NCI-H1105 treated with DMSO at 0.1 percent for 48 hours (cell line): ENCODE data around the gene TWIST1.

Experiments used
- DNase-seq: peaks from one replicate; lab custom pipeline; 2025; lab: John Stamatoyannopoulos, UW

Gene TWIST1

DNA sequence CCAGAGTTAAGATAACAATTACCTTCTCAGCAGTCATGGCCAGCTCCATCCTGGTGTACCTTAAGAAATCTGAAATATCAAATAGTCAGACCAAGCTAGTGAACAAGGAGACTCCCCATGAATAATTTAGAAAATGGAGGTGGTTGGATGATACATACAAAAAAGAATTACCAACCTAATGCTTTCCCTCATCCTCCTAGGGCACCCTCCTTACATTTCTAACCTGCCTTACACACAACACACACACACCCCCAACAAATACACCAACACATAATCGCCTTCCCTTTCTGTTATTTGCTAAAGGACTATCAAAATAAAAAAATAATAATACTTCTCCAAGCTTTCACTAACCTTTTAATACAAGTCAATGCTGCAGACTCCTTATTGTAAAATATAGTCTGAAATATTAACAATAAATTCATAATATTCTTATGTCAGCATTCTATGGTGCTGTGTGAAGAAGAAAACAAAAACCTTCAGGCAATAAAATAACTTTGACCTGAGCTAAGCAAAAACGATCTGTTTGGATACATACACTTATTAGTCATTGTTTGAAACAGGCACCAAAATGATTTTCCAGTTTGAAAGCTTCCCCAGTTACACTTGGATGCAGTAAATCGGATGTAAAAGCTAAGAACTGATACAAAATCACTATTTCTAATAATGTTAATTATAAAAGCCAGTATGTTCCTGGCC, 3.4 kb downstream of the TWIST1 start:
- DNase-seq = no peak

DNA sequence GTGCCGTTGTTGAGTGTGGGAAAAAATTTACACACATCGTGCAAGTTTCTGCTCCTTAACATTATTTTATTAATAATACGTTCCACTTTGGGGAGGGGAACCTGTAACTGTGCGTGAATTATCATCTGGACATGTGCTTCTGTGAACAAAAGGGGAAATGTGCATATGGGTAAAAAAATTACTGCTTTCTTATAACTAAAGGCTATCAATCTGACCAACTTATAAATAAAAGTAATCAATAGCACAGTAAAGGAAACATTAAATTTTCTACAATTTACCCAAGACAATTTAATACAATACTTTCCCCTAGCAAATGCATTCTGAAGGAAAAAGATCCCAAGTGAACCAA, 4.5 kb downstream of the TWIST1 start:
- no peak for DNase-seq

DNA sequence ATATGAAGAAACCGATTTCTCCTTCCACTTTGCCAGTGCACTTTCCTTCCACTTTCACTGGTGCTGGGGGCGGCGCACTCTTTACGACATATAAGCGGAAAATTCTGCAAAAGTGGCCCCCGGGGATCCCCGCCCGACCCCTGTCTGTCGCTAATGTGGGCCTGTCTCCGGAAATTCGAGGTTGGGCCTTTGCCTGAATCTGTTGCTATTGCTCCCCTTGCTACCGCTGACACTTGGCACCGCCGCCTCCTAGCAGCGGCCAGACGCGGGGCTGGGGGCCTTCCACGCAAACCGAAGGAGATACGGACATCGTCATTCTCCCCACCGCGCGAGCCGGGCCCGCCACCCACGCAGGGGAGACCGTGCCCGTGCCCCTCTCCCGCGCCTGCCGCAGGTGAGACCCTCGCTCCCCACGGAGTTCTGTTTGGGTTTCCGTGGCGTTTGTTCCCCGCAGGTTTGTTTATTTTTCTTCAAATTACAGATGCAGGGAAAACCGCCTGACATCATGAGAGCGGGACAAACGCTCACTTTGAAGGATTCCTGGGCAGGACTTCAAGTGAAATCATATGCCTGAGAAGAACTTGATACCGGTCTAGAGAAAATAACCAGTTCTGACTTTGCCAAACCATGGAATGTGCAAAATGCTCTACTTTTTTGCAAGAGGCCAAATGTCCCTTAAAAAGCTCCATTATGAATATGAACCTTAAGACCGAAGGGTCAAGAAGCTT, 5.0 kb downstream of the TWIST1 start:
- no peak for DNase-seq

DNA sequence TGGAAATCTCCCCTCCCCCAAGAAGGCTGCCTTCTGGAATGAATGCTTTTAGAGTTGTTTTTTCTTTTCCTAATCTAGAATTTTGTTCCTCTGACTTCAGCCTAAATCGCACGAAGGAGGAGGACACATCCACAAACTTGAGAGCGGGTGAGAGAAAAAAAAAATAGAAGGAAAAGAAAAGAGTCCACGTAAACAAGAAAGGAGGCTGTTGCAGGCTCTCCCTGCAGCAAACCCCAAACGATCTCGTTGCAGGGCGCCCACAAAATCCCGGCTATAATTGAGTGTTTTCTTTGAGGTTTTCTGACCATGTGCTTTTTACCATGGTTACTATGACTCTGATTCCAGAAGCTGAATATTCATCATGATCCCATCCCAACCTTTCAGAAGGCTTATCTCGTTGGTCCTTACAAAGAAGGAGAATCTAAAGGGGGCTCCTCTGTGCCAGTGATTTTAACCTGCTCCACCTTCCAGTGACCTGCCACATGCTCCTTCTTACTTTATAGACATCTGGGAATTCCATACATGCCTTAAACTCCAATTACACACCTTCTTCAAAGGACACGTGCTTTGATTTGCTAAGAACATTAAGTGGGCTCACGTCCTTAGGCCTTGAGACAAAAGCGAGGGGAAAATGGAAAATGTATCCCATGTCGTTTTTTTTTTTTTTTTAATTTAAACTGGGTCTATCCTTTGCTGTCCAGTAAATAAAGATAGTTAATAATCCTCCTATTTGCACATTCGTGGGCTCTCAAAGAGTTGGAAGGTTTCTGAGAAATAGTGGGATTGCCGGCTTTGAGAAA, 5.8 kb downstream of the TWIST1 start:
- no peak for DNase-seq

DNA sequence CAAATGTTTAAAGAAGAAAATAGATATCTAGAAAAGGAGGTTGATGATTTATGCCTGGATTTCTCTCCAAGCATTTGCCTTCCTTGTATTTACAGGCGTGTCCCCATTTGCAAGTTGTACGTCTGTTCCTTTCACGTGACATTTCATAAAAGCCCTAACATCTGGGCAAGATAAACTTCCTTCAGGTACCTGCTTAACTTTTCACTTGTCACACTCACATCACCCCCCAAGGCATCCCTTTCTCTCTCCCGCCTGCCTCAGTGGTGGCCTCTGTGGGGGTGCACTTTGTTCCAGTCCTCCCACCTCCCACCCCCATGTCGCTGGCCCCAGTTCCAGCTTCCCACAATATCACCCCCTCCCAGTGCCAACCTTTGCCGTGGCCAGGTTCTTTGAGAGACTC, 6.7 kb downstream of the TWIST1 start:
- no peak for DNase-seq

DNA sequence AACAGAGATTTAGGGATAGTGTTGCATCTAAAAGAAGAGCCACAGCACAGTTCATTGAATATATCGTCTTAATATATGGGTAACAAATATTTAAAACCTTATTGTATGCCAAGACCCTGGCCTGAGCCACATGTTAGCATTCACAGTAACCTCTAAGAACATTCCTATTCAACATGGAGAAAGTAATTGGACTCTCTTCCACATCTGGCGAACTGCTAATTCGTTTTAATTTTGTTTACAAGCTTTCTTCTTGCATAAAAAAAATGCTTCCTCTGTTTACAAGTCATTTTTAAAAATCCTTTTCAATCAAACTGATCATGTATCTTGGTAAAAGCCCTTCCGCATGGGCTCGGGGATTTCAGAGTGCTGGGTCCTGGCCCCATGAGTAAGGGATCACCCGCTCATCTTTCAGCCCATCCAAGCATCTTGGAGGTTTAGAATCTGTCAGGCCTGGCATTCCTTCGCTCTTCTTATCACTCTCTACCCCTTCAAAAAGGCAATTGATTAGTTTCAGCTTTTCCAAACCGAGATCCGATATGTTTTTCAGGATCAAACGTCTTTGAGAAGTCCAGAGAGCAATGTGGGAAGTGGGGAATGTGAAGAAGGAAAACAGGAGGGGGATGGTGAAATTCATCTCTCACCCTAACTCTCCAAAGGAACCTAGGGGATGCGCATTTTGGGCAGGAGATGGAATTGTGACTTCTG, 7.3 kb downstream of the TWIST1 start:
- DNase-seq = no peak

DNA sequence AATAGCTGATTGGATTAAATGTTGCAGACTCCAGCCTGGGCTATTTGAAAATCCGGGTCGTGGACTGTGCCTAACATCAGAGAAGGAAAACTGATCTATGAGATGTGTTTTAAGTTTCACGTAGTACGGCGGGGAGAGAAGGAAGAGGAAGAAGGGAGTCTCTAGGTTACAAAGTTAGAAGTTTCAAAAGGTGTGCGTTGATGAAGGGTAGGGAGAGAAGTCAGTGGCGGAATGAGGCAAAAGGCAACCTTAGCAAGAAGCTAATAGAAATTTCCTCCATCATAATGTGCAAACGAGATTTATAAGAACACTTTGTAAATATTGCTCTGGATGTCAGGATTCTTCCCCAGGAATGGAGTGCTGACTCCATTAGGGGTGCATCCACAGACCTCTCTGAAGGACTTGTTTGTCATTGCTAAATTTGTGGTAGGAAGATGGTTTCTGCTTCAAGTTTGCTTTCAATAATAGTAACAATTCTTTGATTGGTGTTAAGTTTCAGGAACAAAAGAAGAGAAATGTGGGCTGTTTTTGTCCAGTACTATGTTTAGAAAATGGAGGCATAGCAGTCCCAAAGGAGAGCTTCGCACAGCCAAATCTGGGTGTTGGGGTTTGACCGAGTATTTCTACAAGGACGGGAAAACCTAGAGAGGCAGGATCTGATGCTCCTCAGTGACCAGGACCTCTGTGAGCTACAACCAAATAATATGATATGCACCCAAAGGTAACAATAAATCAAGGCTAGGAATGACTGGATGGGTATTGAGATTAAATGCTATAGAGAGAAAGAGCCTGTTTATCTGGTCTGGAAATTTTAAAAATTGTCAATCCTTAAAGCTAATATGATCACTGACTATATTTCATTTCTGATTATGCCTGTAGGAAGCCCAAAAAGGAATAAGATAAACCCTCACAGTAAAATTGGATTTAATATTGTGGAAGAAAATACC, 8.2 kb downstream of the TWIST1 start:
- DNase-seq = no peak

DNA sequence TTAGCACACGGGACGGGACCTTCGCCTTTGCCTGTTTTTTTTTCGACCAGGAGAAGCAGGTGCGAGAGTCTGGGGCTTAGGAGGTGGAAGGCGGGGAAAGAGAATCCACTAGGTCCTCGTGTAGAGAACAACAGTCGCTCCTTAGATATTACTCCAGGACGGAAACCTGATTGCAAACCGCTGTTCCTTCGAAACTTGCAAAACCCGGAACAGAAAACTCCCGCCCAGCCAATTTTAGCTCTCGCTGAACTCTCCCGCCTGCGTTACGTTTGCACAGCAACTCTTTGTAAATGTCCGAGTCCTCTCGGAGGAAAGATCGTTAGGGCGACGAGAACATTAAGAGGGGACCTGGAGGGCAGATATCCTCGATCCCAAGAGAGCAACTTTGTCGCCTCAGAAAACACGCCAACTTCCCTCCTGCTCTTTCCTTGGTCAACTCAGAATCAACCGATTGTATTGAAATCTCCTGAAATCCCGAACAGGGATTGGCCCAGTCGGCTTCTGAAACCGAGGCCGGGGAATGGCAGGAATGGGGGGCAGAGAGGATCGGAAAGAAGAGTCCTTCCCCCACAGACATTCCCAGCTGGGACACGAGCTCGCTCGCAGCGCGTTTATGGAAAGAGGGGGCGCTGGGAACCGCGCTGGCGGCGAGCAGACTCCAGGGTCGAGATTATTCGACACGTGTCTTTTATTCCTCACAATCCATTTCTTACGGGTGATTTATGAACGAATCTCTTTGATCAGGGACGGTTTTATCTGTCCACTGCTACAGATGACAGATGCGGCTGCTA, 9.9 kb downstream of the TWIST1 start:
- no peak for DNase-seq

DNA sequence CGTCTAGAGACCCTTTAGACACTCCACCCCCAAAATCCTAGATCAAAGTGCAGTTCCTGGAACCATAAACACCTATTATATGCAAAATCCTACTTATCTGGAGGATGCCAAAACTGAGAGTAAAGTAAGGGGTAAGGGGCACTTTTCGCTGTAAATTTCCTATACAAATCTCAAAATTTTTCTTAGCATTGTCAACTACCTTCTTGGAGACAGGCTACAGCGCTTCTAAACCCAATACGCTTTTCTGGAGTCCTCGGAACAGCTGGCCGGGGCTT, 10.4 kb downstream of the TWIST1 start:
- DNase-seq = no peak

DNA sequence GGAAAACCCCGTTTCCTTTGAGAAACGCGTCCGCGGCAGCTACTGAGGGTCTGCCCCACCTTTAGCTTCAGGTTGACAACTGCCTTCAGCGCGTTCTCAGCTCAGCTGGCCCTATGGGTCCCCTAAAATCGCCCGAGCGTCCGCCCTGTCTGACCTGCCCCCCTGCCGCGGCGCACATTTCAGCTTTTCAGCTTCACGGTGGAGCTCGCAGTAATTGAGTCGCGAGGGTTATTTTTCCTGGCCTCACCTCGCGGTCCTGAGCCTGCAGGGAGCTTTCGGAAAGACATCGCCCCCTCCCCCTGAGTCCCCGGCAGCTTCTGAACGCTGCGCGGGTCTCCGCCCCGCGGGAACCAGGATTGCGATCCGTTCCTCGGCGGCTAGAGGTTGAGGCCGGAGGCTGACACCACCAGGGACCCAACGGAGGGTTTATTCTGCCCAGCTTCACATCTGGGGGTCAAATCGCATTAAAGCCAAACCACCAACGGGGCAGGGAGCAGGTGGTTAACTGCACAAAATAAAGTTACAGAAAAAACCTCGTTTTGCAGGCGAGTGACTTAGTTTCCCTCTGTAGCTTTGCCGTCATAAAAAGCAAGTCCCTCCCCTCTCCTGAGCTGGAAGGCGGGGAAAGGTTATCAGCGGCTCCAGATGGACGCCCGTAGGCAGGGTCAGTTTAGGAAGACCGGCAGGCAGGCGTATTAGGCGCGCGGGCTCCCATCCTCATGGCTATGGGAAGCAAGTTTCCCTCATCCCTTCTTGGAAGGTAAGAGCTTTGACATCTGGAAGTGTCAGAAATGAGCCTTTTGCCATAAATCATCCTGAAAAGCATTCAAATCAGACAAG, 11.0 kb downstream of the TWIST1 start:
- DNase-seq = no peak

DNA sequence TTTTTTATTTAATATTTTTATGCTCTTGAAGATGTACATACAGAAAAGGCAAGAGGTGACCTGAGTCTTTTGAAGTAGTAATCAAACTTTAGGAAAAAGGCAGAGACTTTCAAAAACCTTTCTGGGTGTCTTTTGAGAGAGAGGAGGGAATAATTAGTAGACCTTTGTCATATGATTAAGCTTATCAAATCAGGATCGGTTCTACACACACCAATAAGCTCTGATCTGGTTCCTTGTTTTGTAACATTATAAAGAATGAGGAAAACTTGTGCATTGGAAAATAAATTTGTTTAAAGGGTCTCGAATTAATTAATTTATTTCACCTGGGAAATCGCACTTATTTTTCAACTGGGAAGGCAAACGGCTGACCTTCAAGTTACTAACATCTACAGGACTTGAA, 11.9 kb downstream of the TWIST1 start:
- DNase-seq = no peak

DNA sequence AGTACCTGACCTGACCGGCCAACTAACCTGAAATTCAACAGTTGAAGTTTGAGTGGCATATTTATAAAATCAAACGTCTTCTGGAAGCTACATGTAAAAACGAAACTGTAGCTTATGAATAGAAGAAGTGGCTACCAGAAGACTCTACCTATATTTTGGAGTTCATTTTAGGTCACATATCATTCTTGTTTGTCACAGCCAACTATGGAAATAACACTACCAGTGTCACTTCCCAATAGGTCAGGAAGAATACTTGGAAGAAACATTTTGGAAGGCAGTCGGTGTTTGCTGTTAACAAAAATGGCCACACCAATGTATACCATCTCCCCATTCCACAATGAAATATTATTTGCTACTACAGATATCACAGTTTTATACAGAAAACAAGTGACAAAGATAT, 12.6 kb downstream of the TWIST1 start:
- DNase-seq = no peak

DNA sequence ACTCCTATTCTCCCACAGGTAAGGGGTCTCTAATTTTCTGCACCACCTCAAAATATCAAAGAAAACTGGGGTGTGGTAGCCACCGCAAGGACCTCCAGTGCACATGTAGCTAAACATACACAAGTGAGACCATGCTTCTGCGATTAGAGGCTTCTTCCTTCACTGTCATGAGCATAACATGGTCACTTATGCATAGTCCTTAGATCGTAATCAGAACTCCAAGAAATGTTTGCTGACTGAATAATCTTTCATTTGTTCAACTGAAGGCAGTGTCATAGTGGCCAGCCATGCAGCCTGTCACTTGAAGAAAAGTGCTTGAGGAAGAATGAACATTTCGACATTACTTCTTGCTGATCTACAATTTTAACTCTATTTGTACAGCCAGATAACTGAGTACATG, 14.6 kb downstream of the TWIST1 start:
- DNase-seq = no peak

DNA sequence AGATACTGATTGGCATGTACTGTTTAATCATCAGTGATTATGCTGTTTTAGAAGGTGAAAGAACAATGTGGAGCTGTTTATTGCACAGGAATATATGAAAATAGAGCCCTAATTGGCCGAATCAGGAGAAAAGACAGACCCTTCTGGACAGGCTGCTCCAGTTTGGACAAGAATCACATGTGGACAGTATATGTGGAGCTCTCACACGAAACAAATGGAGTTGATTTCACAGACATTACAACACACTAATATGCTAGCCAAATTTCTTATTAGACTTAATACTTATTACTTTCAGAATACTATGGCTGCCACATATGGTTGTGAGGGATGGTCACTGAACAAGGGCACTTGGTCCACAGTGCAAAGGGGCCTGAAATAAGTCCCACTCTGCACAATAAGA, 15.5 kb downstream of the TWIST1 start:
- no peak for DNase-seq

DNA sequence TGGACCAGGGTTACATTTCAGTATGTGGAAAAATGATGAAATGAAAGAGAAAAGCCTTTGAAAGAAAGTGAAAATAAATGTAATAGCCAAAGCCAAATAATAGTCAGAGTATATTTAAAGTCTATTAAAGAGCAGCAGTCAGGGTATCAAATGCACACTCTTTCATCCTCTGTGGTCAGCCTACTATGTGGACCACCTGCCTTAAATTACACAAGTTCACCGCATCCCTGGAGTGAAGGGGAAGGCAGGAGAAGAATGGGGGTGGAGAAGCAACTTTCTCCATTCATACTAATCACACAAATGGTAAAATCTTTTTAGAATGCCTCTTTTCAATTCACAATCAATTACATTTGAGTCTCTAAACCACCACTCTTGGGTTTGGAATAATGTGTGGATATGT, 16.0 kb downstream of the TWIST1 start:
- DNase-seq = no peak

DNA sequence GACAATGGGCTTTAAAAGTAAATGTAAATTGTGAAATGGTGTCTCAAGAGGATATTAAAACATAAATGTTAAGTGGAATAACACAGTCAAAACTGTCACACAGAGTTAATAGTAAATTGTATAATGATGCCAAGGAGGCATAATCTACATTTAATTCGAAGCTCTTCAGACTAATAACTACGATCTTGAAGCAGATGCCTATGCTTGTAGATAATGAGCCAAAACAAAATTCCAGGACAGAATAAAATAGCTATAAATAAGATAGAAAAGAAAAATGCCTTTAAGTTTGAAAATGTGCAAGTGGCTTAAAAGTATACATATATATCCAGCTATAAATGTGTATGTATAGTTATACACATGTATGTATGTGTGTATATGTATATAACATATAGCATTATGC, 17.5 kb downstream of the TWIST1 start:
- no peak for DNase-seq

DNA sequence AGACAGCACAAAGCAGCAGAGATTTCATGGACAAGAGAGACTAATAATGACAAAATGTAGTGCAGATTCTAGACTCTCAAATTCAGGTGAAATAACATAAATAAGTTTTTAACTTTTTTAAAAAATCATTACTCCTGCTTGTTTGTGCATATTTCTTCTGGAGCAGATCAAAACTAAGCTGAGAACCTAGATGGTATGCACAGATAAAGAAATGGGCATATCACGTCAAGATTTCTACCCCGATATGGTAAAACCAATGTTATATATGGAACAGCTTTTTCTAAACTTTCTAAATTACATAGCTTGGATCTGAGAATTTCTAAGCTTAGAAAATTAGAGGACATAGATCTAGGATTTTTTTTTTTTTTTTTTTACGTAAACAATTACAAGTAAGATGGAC, 18.2 kb downstream of the TWIST1 start:
- DNase-seq = no peak

DNA sequence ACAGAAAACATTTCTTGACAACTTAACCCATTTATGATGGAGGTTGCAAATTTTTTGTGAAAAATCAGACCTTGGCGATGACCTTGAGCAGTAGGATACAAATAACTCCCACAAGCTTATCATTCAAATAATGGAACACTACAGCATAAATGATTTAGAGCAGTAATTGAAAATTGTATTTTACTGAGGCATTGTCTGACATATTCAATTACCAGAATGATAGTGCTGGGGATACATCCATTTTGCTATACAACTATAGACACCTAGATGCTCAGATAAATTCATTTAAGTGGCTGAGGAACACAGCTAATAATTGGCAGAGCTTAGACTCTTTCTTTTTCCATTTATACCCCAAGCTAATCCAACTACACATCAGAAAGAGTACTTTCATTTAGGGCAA, 18.9 kb downstream of the TWIST1 start:
- DNase-seq = no peak

DNA sequence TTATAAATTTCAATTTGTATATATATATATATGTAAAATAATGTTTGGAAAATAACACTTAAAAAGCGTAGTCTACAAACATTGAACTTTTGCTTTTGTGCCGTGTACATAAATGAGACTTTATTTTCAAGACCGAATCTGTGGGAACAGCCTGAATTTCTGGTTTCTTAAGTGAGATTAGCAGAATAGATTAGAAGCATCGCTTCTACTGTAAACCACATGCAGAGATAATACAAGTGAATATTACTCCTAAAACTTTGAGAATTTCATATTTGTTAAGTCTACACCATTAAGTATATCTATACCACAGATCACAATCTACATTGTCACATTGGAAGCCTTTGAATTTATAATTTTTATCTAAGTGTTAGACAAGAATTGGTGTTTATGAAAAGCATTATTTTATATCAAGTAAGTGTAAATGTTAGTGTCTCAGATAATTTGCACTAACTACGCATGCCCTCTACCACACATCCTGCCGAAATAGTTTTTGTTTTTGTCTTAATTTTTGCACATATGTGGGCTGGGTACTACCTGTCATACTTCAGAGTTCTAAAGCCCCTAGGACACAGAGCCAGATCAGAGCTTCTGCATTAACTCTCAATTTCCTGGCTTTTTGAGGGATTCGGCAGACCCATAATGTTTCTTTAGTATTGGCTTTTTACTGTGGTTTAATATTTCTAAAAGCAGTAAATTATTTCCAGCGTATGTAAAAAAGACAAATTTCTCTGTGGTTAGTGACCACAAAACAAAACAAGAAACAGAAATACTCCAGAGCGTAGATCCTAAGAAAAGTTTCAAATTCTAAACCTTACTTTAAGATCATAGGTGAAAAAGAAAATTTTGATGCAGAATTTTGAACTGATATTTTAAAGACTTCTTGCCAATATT, 20.0 kb downstream of the TWIST1 start:
- no peak for DNase-seq
